Astrocyte (in vitro differentiated cells and primary cell): Measurements from ENCODE around the gene NECTIN4.

Experiments
- CTCF ChIP-seq: IDR thresholded peaks from 2 replicates; pipeline ENCODE4 v1.5.1; 2011; ENCODE audit warnings: low read depth, mild to moderate bottlenecking, inconsistent platforms, low read length, moderate library complexity; ENCODE audit not compliant: insufficient read depth
- EZH2 ChIP-seq: IDR thresholded peaks from 2 replicates; pipeline ENCODE4 v1.6.1; 2012; ENCODE audit warnings: mild to moderate bottlenecking, low read length, inconsistent platforms; ENCODE audit not compliant: insufficient read depth

- TF ChIP-seq EZH2 (no peak), CTCF (no peak)
These were observed 42.6 kb downstream of the NECTIN4 start for GRCh38 chr1:161046605-161047228.
